GM19043 (cell line): ENCODE measurements around the gene USP9X.
"Not testable (repeated sequence)": the region's sequence is repeated elsewhere in the genome, so short reads cannot be mapped to it uniquely, and the experiment has no call there.

Experiments
- ATAC-seq: cut with Tn5 transposase; IDR thresholded peaks from one replicate; pipeline ENCODE4 v1.9.1; 2021; ENCODE audit warnings: low read depth; ENCODE audit not compliant: unreplicated experiment

Gene USP9X

DNA sequence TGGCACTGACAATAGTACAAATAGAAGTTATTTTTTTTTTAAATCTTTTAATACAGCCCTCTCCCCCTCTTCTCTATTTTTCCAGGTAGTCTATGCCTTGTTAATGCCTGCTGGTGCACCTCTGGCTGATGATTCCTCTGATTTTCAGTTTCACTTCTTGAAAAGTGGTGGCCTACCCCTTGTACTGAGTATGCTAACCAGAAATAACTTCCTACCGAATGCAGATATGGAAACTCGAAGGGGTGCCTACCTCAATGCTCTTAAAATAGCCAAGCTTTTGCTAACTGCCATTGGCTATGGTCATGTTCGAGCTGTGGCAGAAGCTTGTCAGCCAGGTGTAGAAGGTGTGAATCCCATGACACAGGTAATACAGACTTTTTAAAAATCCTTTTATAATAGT, 99.1 kb downstream of the USP9X start:
- no peak for ATAC-seq

GRCh38 chrX:41186946-41187345, 101.7 kb downstream of the USP9X start:
- not testable (repeated sequence) for ATAC-seq

GRCh38 chrX:41189156-41189555, 103.9 kb downstream of the USP9X start:
- ATAC-seq = no peak

DNA sequence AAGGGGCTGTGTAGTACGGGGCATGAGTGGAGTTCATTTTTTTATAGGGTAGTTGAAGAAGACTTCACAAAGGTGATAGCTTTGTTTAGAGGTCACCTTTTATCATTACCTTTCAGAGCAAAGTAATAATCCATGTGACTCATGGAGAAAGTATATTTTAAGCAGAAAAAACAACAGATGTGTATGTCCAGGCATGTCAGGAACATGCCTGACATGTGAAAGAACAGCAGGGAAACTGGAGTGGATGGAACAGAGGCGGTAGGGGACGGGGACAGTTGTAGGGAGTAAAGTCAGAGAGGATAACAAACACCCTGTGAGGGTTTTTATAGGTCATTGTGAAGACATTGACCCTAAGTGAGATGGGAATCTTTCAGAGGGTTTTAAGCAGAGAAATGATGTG, 107.6 kb downstream of the USP9X start:
- no peak for ATAC-seq

DNA sequence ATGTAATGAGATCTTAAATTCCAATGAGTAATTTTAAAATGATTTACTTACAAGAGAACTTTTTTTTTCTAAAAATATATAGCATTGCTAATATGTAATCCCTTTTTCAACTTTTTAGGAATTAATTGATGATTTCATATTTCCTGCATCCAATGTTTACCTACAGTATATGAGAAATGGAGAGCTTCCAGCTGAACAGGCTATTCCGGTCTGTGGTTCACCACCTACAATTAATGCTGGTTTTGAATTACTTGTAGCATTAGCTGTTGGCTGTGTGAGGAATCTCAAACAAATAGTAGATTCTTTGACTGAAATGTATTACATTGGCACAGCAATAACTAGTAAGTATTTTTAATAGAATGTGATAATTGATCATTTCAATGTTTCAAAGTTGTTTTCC, 113.2 kb downstream of the USP9X start:
- no peak for ATAC-seq

- no peak for ATAC-seq
Measured at GRCh38 chrX:41200785-41201184, 115.5 kb downstream of the USP9X start.

DNA sequence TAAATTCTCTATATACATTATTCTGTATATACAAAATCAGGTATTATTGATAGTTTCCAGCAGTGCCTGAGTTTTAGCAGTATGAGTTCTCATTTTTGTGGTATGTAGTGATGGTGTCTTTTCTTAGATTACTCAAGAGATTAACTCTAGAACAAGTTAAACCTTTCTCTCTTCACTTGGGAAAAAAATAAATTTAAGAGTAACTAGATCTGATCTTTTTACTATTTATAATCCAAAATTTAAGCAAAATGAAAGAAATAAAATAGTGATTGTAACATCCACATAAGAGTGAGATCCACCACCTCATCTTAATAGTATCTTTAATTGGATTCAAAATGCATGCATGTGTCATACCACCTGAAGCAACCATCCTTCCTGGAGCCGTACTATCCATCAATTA, 124.6 kb downstream of the USP9X start:
- ATAC-seq = no peak

DNA sequence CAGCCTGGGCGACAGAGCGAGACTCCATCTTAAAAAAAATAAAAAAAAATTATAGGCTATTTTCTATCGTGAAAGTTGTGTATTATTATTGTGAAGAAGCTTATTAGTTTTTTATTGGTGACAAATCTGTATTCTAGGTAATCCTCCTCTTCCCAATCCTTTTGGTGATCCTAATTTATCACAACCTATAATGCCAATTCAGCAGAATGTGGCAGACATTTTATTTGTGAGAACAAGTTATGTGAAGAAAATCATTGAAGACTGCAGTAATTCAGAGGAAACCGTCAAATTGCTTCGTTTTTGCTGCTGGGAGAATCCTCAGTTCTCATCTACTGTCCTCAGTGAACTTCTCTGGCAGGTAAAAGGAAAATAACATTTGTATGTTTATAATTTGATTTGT, 139.4 kb downstream of the USP9X start:
- no peak for ATAC-seq

DNA sequence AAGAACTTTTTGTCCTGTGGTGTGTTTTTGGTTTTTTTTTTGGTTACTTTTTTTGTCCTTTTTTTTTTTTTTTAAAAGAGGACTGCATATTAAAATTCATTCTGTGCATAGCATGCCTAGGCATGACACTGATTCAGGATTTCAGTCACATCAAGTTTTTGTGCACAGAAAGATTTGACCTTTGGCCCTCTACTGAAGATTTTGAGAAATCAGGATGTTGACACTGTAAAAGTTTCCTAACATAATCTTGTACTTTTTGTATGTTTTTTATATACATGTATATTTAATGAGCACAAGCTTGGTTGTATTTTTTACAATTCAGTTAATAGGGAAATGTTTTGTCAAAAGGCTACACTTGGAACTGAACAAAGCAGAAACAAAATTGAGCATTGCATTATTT, 148.7 kb downstream of the USP9X start:
- ATAC-seq = no peak

- ATAC-seq = not testable (repeated sequence)
Measured at GRCh38 chrX:41234471-41234870, 149.2 kb downstream of the USP9X start.

DNA sequence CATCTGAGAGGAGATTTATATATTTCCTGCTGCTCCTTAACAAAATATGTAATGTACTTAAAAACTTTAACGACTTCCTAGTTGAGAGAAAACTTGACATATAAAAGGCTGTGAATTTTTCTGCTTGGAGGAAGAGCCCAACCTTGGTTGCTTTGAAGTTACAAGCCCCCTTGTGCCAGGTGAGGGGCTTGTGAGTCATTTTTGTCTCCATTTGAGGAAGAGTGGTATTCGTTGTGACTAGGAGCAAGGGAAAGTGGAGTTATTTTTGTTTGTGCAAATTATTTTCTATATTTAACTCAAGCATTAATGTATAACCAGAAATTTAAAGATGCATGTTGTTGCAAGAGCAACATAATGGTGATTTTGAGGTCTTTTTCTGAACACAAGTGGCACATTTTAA, 149.7 kb downstream of the USP9X start:
- ATAC-seq = no peak

- peak; percentile 57 for ATAC-seq
Measured at GRCh38 chrX:41236629-41237028, 151.4 kb downstream of the USP9X start.

DNA sequence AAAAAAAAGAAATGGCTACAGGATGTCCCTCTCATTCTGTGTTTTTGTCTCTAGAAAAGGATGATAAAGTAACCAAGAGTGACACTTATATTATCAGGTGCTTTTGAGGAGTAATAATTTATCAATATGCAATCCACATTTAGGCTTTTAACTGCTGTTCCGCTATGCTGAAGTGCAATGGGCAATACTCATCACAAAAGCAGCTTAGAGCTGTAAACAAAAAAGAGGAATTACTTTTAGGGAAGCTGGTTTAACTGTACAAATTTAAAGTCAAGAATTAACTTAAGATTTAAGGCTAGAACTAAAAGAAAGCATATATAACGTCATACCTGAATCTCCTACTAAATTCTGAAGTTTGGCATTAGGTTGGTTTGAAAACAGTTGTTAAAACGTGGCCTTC, 155.3 kb downstream of the USP9X start:
- no peak for ATAC-seq

GRCh38 chrX:41241962-41242361, 156.7 kb downstream of the USP9X start:
- ATAC-seq = no peak

- no peak for ATAC-seq
Measured at GRCh38 chrX:41245641-41246040, 160.4 kb downstream of the USP9X start.

DNA sequence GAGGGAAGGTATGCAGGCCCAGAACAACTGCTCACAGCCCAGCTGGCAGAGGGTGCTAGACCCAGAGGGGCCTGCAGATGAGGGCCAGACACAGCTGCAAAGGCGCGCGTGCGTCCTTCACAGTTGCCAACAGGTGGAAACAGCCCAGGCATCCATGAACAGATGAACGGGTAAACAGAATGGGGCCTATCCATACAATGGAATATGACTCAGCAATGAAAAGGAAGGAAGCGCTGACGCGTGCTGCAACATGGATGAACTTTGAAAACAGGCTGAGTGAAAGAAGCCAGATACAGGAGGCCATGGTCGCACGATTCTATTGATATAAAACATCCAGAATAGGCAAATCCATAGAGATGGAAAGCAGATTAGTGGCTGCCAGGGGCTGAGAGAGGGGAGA, 165.6 kb downstream of the USP9X start:
- ATAC-seq = no peak

GRCh38 chrX:41257801-41258200, 172.6 kb downstream of the USP9X start:
- no peak for ATAC-seq

DNA sequence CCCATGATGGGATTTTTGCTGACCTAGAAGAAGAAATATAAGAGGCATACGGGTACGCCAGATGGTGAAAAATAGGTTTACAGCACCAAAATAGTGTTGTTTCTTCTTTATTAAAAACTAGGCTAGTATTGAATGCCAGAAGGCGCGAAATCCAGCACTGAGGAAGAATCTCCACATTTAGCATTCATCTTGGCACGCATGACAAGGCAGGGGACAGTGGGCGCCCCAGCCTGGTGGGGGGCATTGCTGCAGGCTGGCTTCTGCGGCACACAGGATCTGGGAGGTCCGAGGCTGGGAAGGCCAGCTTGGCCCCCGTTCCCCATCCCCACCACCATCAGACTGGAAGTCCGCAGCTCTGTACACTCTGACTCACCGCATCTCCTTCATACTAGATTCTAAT, 173.0 kb downstream of the USP9X start:
- no peak for ATAC-seq

DNA sequence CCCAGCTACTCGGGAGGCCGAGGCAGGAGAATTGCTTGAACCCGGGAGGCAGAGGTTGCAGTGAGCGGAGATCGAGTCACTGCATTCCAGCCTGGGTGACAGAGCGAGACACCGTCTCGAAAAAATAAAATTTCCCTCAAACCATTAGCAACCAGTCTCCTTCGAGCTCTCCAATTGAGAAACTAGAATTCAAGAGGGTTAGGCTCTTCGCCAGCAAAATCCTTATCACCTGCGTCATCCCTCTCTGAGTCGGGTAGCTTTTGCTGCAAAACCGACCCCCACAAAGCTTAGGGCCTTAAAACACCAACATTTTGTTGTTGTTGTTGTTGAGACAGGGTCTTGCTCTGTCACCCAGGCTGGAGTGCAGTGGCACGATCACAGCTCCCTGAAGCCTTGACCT, 173.6 kb downstream of the USP9X start:
- ATAC-seq = no peak

- no peak for ATAC-seq
Measured at GRCh38 chrX:41259516-41259915, 174.3 kb downstream of the USP9X start.

GRCh38 chrX:41265615-41266014, 180.4 kb downstream of the USP9X start:
- ATAC-seq = no peak

DNA sequence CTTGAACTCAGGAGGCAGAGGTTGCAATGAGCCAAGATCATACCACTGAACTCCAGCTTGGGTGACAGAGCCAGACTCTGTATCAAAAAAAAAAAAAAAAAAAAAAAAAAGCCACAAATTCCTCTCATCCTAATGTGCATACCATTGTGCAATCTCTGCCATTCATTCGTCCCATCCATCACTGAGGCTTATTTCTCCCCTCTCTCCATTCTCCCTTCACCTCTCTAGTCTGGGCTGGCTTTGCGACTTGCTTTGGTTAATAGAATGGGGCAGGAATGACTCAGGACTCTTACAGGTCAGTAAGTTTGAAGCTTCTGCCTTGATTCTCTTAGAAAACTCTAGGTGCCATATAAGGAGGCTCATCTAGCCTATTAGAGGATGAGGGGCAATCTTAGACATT, 188.4 kb downstream of the USP9X start:
- no peak for ATAC-seq
